Choroid plexus epithelial cell (primary cell): Measurements from ENCODE around the gene ST8SIA6.

ENCODE experiments used
- DNase-seq: peaks from one replicate; pipeline ENCODE4 v3.0.0-alpha.2; 2010; ENCODE audit warnings: low read depth
- H3K4me3 ChIP-seq: 2 replicates; pipeline ENCODE4 v1.5.1; 2011; ENCODE audit warnings: low read depth, mild to moderate bottlenecking, control low read depth, low read length, moderate library complexity
- TF ChIP-seq, protein P1 (sequence below): conservative IDR thresholded peaks from 2 replicates; pipeline ENCODE4 v1.5.1; 2011; ENCODE audit warnings: low read depth, mild to moderate bottlenecking, control low read depth, inconsistent platforms, low read length, moderate library complexity

The ST8SIA6 gene

DNA sequence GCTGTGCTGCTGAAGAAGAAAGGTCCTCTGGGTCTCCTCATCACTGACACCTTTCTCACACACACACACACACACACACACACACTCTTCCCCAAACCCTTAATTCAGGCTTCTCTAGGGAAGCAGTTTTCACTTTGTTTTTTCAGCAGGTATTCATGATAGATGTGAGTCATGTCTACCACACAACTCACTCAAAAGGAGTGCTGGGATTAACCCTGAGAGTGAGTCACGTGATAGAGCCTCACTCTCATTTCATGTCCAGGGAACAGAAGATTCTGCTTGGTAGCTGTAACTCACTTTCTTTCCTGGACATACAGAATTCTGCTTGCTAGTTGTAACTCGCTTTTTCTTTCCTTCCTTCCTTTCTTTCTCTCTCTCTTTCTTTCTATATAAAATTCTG, 181.0 kb downstream of the ST8SIA6 start:
- H3K4me3 ChIP-seq, result no peak overlapping the region
- peak; percentile 65 for DNase-seq
- TF ChIP-seq, protein P1, sequence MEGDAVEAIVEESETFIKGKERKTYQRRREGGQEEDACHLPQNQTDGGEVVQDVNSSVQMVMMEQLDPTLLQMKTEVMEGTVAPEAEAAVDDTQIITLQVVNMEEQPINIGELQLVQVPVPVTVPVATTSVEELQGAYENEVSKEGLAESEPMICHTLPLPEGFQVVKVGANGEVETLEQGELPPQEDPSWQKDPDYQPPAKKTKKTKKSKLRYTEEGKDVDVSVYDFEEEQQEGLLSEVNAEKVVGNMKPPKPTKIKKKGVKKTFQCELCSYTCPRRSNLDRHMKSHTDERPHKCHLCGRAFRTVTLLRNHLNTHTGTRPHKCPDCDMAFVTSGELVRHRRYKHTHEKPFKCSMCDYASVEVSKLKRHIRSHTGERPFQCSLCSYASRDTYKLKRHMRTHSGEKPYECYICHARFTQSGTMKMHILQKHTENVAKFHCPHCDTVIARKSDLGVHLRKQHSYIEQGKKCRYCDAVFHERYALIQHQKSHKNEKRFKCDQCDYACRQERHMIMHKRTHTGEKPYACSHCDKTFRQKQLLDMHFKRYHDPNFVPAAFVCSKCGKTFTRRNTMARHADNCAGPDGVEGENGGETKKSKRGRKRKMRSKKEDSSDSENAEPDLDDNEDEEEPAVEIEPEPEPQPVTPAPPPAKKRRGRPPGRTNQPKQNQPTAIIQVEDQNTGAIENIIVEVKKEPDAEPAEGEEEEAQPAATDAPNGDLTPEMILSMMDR, result no peak

DNA sequence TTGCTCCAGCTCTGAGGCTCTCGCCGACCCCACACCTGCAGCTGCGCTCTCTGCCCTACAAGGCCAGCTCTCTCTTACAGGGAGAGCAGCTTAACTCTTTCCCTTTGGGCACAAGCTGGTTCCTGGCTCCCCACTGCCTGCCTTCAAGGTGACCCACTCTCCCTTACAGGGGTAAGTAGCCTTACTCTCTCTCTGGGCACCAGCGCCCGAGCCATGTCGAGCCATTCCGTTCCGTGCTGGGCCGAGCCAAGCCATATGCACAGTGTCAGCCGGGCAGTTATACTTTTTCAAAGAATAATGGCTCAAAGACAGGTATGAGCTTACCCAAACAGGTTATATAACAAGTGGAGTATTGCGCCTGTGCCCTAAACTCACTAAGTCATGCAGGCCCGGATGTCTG, 181.7 kb downstream of the ST8SIA6 start:
- TF ChIP-seq, protein P1, result no peak
- H3K4me3 ChIP-seq, result no peak overlapping the region
- no peak for DNase-seq
